GM18867 (cell line): ENCODE data around the gene SLC41A1.

ENCODE experiments used
- ATAC-seq: cut with Tn5 transposase; IDR thresholded peaks from one replicate; pipeline ENCODE4 v1.9.1; 2021; ENCODE audit warnings: mild to moderate bottlenecking, moderate library complexity; ENCODE audit not compliant: unreplicated experiment

Gene SLC41A1

DNA sequence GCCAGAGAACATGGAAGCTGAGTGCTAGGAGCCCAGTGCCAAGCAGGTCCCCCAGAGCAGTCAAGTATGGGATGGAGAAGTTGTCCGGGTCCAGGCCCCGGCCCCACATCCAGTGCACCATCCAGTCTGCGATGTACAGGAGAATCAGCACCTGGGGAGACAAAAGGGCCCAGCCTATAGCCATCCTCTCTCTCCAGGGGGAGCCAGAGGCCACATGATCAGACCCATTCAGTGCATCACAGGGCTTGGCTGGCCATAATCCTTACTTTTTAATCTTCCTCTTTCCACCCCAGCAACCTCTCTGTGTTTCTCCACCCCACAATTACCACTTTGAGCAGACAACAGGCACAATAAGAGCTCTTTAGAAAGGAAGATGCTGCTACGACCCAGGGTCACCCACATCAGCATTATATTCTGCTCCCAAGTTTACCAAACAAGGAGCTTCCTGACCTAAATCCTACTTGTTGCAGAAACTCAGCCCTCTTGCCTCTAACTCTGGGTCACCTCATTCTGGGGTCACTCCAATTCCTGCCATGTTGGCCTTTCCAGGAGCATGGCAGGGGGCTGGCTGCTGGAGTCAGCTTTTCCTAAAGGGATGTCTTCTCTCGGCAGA lies 21.3 kb downstream of the SLC41A1 start:
- ATAC-seq = peak; percentile 70

DNA sequence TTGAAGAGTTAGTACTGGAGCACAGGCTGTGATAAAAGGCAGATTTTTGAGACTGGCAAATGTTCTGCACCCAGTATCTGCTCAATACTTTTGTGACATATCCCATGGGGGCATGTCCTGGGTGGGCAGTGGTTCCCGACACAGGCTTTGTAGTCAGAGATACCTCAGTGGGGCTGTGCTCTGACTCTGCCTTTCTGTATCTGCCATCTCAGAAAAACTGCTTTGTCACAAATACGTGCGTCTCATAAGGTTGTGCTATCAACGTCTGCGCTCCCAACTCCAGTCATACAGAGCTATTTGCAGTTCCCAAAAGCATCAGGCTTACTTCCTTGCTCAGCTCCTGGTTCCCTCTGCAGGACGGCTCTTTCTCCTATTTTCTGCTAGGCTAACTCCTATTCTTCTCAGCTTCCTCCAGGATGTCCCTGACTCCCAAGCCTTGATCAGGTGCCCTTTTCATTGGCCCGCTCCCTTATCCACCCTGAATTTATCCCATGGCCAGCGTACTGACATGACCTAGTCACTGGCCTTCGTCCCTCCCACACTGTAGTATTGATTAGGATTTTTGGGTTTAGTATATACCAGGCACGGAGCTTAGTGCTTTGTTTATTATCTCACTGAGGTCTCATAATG lies 25.6 kb downstream of the SLC41A1 start:
- no peak for ATAC-seq

DNA sequence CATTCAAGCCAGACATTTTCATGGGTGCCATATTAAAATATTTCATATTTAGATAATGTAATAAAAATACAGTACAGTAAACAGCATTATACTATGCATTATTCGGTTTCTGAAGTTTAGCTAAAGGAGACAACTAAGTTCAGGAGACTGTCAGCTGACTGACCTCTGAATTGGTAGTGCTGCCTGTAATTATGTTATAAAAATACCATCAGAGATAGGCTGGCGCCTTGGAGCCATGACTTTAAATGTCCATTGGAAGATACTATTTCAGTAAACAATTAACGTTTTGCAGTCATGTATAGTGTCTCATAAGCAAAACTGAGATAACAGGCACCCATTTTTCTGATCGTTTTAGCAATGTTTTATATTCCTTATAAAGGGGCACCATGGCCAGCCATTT lies 26.4 kb downstream of the SLC41A1 start:
- no peak for ATAC-seq

DNA sequence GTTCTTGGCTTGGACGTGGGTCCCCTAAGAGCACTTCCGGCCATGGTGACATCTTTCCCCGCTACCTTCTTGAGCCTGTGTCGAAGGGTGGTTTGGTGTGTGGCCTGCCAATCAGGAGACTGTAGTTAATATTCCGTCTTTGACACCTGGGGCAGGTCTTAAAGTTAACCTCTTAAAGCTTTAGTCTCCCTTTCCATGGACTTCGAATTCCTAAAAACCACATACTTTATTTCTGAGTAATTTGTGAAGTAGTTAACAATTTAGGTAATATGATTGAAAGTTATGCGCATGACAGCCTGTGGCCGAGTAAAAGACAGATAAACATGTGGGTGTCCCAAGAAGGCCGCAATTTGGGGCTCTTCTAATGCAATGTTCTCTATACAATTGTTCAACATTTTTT lies 27.6 kb downstream of the SLC41A1 start:
- ATAC-seq = no peak

DNA sequence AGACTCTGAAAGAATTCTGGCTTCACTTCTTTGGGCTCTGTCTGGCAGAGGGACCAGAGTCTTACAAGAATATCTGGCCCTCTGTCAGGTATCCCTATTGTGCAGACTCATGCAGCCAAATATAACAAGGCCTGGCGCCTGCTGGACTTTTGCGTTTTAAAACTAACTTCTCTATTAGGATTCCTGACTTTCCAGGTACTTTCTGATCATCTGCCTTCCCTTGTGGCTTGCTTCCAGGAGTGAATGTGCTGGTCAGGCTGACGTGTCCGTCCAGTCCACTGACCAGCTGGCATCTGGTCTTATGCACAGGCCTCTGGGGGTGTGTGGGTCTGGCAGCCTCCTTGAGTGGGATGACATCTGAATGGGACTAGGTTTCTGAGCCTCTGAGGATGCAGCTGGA lies 29.1 kb downstream of the SLC41A1 start:
- ATAC-seq = no peak

DNA sequence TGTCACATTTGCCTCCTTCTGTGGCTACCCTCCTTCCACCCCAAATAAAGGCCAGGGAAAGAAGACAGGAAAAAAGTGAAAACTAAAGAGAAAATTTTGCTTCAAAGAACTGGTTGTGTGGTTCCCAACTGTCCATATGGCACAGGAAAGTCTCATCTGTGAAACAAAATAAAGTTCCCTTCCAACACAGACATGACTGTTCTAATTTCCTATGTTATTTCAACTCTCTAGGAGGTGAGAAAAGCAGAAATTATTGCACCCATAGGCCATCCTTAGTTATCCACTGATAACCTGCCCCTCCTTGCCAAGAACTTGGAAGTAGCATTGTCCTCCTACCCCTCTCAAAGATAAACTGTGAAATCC lies 29.6 kb downstream of the SLC41A1 start:
- no peak for ATAC-seq

DNA sequence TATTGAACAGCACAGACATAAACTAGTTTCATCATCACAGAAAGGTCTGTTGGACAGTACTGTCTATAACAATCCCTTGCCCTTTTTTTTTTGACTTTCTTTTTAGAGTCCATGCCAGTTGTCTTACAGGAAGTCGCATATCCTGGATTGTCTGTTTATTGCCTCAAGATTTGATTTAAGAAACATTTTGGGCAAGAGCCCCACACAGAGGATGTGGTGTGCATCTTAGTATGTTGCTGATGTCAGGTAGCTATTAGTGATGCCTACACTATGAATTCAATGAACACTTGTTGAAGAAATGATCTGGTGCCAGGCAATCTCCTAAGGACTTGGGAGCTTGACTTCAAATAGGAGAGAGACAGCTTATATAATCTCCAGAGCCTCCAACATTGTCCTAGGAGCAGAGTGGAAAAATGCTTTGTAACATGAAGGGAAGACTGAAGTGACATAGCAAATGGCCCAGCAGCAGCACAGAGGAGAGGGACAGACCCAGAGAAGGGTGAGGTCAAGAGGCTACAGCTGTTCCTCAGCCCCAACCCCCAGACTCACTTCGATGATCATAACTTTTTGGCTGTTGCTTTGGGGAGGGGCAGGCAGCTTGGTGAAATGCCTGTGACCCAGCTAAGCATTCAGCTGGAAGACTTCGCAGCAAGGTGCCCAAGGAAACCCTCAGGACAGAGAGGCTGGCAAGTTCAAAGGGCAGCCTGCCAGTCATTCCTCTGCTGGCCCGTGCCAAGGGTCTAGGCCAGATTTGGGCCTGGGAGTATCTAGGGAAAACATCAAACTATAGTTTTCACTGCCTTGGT lies 30.2 kb downstream of the SLC41A1 start:
- ATAC-seq = no peak

DNA sequence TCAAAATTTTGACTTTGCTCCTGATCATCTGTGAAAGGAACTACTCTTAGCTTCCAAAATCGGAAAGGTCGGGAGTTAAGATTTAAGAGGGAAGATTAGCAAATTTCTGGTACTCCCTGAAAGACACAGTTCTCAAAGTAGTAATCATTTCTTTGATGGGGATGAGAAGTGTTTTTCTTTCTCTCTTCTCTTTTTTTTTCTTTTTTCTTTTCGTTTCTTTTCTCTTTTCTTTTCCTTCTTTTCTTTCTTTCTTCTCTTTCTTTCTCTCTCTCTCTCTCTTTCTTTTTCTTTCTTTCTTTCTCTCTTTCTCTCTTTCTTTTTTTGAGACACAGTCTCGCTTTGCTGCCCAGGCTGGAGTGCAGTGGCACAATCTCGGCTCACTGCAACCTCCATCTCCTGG lies 32.7 kb downstream of the SLC41A1 start:
- no peak for ATAC-seq

DNA sequence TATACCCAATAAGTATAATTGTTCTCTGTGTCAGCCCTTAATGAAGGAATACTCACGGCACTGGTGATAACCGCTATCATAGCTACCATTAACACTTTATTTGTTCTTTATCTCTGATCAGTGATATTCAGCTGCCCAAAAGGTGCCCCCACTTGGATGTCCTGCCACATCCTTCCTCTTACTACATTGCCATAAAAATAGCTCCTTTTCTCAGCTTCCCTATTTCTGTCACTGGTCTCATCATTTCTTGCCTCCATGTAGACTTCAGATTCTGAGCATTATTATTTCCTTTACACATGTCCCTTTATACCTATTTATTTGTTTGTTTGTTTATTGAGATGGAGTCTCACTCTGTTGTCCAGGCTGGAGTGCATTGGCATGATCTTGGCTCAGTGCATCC lies 35.0 kb downstream of the SLC41A1 start:
- no peak for ATAC-seq

DNA sequence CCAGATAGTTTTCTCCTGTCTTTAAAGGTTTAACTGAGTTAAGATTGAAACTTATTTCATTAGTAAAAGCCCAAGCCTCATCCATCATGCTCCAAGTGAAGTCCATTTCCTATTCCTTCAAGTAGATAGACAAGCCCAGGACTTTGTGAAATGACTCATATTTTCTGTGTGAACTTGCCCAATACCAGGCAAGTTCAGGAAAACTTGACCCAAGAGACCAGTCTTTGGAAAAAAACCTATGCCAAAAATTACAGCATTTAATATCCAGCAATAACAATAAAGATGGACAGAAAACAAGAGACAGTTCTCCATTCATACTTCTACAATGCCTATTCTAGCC lies 37.3 kb downstream of the SLC41A1 start:
- ATAC-seq = no peak

DNA sequence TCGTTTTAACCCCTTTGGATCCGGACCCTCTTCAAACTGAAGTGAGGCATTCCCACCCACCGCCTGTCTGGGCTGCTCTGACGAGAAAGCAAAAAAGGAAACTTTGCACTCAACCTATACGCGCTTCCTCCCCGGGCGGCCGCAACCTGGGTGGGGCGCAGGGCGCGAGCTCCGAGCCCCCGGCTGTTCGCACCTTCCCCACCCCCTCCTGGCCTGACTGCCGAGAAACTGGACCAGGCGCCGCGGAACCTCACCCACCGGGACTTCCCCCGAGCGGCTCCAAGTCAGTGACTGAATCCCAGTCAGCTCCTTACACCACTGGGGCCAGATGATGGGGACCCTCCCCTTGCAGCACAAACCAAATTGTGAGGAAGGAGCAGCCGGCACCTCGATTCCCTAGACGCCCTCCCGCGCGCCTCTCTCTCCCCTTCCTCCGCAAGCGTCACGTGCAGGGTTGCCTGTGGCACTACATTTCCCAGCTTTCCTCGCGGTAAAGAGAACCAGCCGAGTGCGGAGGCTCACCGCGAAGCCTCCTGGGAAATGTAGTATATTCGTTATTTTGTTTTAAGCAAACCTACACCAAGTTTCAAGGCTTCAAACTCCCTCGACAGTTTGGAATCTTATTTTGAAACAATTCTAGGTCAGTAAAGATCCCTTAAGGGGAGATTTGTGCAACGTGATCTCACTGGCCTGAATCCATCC lies 37.8 kb downstream of the SLC41A1 start, which contains the start of gene RAB29:
RAB29 (minus strand) TSS at position 468 of the 702 bp plus-strand sequence. CDS start 526 bp downstream, outside the sequence.
- ATAC-seq = peak; percentile 80

DNA sequence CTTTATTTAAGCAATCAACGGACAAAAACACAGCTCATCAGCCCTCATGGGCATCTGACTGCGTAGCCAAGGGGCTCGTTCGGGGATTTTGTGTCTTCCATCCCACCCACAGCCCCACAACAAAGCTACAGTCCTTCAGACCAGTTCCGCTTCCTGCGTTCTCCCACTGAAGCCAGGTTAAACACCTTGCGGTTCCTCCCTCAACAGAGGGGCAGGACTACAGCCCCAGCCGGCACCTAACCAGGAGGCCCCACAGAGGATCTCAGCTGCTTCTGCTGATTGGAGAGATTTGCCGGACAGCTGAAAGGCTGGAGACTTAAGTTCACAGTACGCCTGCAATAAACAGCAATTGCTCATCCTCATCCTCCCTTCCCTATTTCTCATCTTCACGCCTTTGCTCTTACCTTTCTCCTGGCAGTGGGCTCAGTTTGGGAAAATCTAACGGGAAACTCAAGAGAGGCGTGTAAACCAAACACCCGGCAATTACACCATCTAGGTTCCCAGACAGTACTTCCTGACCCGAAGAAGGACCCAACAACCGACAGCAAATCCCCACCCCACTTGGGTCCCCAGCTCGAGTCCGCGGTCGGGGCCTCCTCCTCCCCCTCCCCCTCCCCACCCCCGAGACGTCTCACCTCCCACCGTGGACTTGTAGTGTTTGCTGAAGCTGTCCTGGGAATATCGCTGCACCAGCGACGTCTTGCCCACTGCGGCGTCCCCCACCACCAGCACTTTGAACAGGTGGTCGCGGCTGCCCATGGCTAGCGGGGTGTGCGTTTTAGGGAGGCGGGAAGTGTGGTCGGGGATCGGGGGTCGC lies 38.6 kb downstream of the SLC41A1 start:
- ATAC-seq = peak; percentile 32

DNA sequence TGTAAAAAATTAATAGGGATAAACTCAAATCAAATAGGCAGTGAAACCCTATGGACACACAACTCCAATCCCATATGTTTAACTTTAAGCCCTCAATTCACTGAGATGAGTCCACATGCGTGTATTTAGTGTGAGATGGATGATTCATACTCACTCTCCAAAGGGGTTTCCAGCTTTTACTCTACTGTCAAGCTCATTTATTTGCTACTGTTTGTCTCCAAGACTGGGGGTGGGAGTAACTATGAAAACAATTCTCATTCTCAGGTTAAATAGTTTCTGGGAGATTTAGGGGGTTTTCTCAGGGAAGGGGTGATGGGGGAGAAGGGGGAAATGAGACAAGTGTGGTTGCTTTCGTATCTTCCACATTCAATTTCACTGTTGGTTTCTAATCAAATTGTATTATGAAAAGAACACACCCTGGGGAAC lies 40.4 kb downstream of the SLC41A1 start:
- no peak for ATAC-seq

DNA sequence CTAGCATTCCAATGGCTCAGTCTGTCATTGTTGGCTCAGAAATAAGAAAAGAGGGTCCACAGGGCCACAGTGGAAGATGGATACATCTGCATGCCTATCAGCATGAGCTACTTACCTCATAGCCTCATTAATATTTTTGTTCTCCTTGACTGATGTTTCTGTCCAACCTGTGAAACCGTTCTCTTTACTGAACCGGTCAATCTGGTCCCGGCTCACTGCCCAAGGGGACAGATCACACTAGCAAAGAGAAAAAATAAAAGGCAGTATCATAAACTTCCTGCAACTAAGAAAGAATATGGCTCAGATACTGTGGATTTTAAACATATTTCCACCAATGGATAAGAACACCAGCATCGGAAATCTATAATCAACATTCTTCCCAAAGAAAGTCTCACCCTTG lies 42.4 kb downstream of the SLC41A1 start:
- no peak for ATAC-seq

DNA sequence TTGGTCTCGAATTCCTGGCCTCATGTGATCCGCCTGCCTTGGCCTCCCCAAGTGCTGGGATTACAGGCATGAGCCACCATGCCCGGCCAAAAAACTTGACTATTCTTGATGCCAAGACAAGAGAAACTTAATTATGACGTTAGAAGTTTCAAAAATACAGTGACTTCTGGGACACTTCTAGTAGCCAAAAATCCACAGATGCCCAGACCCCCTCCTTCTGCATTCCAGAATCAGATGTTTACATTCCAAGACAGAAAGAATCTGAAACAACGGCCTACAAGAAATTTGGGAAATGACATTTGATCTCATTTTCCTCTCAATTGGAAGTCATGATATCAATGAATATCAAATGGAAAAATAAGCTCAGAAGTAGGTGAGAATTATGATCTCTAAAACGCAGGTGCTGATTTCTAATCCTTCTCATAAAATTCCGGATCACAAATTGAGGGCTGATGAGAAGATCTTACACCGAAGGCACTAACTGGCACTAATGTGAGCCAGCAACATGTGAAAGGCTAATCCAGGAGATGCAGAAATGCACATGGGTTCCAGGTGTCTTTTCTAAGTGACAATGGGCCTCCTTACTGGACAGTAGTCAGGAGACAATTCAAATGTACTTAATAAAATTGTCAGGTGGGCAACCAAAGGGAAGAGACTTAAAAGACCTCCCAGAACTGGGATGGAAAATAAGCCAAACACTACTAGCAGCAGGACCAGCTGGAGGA lies 43.2 kb downstream of the SLC41A1 start:
- ATAC-seq = no peak

DNA sequence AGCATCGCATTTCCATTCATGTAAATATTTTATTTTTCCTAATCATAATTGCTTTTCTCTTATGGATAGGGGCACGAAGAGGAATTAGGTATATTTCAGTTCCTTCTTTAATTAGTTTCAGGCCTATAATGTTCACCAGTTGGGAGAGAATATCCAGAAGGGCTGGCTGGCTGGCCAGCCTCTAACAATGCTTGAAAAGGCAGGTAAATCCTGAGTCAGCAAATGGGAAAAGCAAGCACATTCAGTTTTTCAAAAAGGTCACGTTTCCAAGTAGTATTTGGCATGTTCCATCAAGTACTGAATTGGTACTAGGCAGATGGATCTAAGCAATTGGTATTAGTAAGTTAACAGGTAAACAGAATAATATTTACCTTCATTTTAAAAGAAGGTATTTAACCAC lies 45.8 kb downstream of the SLC41A1 start:
- no peak for ATAC-seq

DNA sequence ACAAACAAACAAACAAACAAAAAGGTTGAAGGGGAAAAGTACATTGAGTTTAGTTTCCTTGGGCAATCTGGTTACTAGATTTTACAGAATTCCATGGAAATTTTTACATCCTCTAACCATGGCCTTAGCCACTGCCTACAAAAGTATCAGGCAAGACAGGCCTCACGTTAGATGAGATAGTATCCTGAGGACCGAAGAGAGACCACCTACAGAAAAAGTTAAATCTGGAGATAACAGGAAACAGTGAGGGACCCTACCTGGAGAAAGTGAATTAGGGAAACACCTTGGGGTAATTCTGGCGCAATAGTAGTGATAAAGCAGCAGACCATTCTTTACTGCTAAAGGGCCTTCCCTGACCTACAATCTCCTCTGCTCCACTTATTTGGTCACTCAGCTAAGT lies 46.4 kb downstream of the SLC41A1 start:
- no peak for ATAC-seq

DNA sequence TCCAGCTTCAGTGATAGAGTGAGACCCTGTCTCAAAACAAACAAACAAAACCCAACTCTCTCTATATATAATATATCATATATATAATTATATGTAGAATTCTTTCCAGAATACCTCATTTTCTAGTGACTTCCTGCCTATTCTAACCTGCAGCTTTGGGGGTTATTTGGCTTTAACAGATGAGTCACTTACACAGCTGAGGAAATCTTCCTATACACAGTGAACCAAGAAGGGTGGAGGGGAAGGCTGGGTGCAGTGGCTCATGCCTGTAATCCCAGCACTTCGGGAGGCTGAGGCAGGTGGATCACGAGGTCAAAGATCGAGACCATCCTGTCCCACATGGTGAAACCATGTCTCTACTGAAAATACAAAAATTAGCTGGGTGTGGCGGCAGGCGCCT lies 47.0 kb downstream of the SLC41A1 start:
- ATAC-seq = no peak

DNA sequence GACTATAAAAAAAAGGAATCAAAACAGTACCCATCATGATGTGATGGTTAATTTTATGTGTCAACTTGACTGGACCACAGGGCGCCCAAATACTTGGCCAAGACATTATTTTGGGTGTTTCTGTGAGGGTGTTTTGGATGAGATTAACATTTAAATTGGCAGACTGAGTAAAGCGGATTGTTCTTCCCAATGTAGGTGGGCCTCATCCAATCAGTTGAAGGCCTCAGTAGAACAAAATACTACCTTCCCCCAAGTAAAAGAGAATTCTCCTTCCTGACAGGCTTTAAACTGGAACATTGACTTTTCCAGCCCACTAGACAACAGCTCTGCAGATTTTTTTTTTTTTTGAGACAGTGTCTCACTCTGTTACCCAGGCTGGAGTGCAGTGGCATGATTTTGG lies 48.4 kb downstream of the SLC41A1 start:
- ATAC-seq = no peak

DNA sequence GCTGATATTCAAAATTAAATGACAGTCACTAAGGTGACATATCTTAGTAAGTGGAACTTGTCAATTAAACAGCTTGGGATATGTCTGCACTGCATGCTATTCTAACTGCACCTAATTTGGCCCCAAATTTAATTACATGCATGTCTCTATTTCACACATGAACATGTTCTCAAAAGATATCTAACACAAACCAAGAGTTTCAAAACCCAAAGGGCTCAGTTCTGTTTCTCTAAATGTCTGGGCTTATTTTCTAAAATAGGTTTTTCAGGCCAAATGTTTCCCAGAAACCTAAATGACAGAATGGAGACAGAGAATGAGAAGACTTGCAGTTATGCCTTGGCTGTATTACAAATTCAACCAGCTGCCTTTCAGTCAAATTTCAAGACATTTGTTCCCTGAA lies 49.0 kb downstream of the SLC41A1 start:
- no peak for ATAC-seq
